Nephron progenitor cell (in vitro differentiated cells): ENCODE data around the gene TIMM50.

Experiments
- DNase-seq: peaks from one replicate; pipeline ENCODE4 v3.0.0; 2021
- H3K27ac Mint-ChIP-seq: 2 replicates; pipeline ENCODE4 v1.8.0; 2021; ENCODE audit warnings: mild to moderate bottlenecking, moderate library complexity, mixed read lengths
- H3K27me3 Mint-ChIP-seq: 2 replicates; pipeline ENCODE4 v1.8.0; 2021; ENCODE audit warnings: mild to moderate bottlenecking, low read depth, mixed read lengths; ENCODE audit not compliant: poor library complexity
- H3K36me3 Mint-ChIP-seq: 2 replicates; pipeline ENCODE4 v1.8.0; 2021; ENCODE audit warnings: low read depth, mixed read lengths
- H3K4me1 Mint-ChIP-seq: 2 replicates; pipeline ENCODE4 v1.8.0; 2021; ENCODE audit warnings: mixed read lengths
- H3K4me3 Mint-ChIP-seq: 2 replicates; pipeline ENCODE4 v1.8.0; 2021; ENCODE audit warnings: mild to moderate bottlenecking, moderate library complexity, mixed read lengths
- H3K9me3 Mint-ChIP-seq: 2 replicates; pipeline ENCODE4 v1.8.0; 2021; ENCODE audit warnings: mild to moderate bottlenecking, moderate library complexity, mixed read lengths
- CTCF ChIP-seq: fragments of 200-600 bp; sonication (generic); IDR thresholded peaks from 2 replicates; pipeline ENCODE4 v1.5.0; 2021; ENCODE audit warnings: antibody characterized with exemption

Gene TIMM50

GRCh38 chr19:39520541-39521484, 40.2 kb downstream of the TIMM50 start:
- TF ChIP-seq CTCF, result no peak
- no peak overlapping the region for H3K4me3 Mint-ChIP-seq
- H3K9me3 Mint-ChIP-seq, result peaks cover 4% of the 10 kb centered on the region
- peak overlapping the region; percentile 19 for H3K27ac Mint-ChIP-seq
- H3K4me1 Mint-ChIP-seq, result peaks cover 52% of the 10 kb centered on the region
- peaks cover 17% of the 10 kb centered on the region for H3K27me3 Mint-ChIP-seq
- H3K36me3 Mint-ChIP-seq, result peaks cover 27% of the 10 kb centered on the region
- DNase-seq, result no peak

- Mint-ChIP-seq H3K4me1 (peaks cover 23% of the 10 kb centered on the region), H3K36me3 (peaks cover 45% of the 10 kb centered on the region), H3K9me3 (peaks cover 4% of the 10 kb centered on the region), H3K27ac (no peak overlapping the region), H3K4me3 (no peak overlapping the region), H3K27me3 (no peaks in the 10 kb centered on the region)
- no peak for TF ChIP-seq CTCF
- DNase-seq, result no peak
Measured at GRCh38 chr19:39524495-39524894, 43.9 kb downstream of the TIMM50 start.

- TF ChIP-seq CTCF, result no peak
- Mint-ChIP-seq H3K4me1 (peaks cover 16% of the 10 kb centered on the region), H3K4me3 (no peak overlapping the region), H3K27ac (peak overlapping the region; percentile 24), H3K36me3 (peaks cover 45% of the 10 kb centered on the region), H3K9me3 (peaks cover 4% of the 10 kb centered on the region), H3K27me3 (no peaks in the 10 kb centered on the region)
- DNase-seq, result no peak
Measured at GRCh38 chr19:39525205-39525604, 44.6 kb downstream of the TIMM50 start.

- TF ChIP-seq CTCF, result no peak
- Mint-ChIP-seq H3K36me3 (peaks cover 17% of the 10 kb centered on the region), H3K4me1 (peaks cover 27% of the 10 kb centered on the region), H3K4me3 (peak overlapping the region; percentile 96), H3K27me3 (no peaks in the 10 kb centered on the region), H3K9me3 (no peaks in the 10 kb centered on the region), H3K27ac (no peak overlapping the region)
- DNase-seq, result no peak
Measured at GRCh38 chr19:39531834-39532232, 51.2 kb downstream of the TIMM50 start.

GRCh38 chr19:39532233-39533002, 51.8 kb downstream of the TIMM50 start, which contains the start of gene EID2B:
EID2B (minus strand) TSS chr19:39532852; CDS start chr19:39532802, 50 bp downstream.
- TF ChIP-seq CTCF, result peak; percentile 99
- DNase-seq, result peak; percentile 96
- Mint-ChIP-seq H3K4me1 (peaks cover 32% of the 10 kb centered on the region), H3K4me3 (peak within 1 kb of the TSS; percentile 96), H3K36me3 (peaks cover 16% of the 10 kb centered on the region), H3K27me3 (no peaks in the 10 kb centered on the region), H3K9me3 (no peaks in the 10 kb centered on the region), H3K27ac (peak within 1 kb of the TSS; percentile 71)
